ENCODE measurements around the gene RICTOR.

GRCh38 chr5:39083968-39084367 lies 9.8 kb upstream of the RICTOR start:
- TF ChIP-seq POLR2A (IDR thresholded peaks at IDR 0.05) (no peak), CTCF (IDR thresholded peaks at IDR 0.05) (no peak)

Data from lower leg skin (tissue), 3 donors.